HG03469 (cell line): Measurements from ENCODE around the gene ZNF718.
"Not testable (repeated sequence)": the region's sequence is repeated elsewhere in the genome, so short reads cannot be mapped to it uniquely, and the experiment has no call there.

Experiments
- ATAC-seq: cut with Tn5 transposase; IDR thresholded peaks from one replicate; pipeline ENCODE4 v1.9.1; 2021; ENCODE audit warnings: mild to moderate bottlenecking, moderate library complexity, moderate number of reproducible peaks; ENCODE audit not compliant: unreplicated experiment

ZNF718 gene

DNA sequence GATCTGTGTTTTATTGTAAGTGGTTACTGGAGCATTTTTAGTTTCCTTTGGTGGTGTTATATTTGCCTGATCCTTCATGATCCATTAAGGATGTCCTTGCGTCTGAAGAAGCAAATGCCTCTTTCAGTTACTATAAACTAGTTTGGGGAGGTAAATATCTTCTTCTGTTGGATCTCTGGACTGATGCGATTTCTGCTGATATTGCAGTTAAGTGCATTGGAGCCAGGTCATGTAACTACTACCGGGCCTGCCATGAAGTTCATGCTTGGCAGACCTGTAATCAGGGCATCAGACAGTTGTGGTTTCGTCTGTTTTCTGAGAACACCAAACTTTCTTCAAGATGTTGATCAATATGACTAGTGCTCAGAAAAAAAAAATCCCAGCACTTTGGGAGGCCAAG, 22.9 kb downstream of the ZNF718 start:
- no peak for ATAC-seq

DNA sequence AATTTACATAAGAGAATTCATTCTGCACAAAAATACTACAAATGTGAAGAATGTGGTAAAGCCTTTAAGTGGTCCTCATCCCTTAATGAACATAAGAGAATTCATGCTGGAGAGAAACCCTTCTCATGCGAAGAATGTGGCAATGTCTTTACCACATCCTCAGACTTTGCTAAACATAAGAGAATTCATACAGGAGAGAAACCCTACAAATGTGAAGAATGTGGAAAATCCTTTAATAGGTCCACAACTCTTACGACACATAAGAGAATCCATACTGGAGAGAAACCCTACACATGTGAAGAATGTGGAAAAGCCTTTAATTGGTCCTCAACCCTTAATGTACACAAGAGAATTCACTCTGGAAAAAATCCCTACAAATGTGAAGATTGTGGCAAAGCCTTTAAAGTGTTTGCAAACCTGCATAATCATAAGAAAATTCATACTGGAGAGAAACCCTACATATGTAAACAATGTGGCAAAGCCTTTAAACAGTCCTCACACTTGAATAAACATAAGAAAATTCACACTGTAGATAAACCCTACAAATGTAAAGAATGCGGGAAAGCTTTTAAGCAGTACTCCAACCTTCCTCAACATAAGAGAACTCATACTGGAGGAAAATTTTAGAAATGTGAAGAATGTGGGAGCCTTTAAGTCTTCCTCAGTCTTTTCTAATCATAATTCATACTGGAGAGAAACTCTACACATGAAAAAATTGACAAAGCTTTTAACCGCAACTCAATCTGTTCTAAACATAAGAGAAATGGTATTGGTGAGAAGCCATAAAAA, 37.4 kb downstream of the ZNF718 start:
- no peak for ATAC-seq

DNA sequence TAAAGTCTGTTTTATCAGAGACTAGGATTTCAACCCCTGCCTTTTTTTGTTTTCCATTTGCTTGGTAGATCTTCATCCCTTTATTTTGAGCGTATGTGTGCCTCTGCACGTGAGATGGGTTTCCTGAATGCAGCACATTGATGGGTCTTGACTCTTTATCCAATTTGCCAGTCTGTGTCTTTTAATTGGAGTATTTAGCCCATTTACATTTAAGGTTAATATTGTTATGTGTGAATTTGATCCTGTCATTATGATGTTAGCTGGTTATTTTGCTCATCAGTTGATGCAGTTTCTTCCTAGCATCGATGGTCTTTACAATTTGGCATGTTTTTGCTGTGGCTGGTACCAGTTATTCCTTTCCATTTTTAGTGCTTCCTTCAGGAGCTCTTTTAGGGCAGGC, 45.3 kb downstream of the ZNF718 start:
- ATAC-seq: not testable (repeated sequence)

DNA sequence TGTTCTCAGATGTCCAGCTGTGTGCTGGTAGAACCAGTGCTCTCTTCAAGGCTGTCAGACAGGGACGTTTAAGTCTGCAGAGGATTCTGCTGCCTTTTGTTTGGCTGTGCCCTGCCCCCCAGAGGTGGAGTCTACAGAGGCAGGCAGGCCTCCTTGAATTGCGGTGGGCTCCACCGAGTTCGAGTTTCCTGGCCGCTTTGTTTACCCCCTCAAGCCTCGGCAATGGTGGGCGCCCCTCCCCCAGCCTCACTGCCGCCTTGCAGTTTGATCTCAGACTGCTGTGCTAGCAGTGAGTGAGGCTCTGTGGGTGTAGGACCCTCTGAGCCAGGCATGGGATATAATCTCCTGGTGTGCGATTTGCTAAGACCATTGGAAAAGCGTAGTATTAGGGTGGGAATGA, 47.0 kb downstream of the ZNF718 start:
- ATAC-seq: not testable (repeated sequence)

DNA sequence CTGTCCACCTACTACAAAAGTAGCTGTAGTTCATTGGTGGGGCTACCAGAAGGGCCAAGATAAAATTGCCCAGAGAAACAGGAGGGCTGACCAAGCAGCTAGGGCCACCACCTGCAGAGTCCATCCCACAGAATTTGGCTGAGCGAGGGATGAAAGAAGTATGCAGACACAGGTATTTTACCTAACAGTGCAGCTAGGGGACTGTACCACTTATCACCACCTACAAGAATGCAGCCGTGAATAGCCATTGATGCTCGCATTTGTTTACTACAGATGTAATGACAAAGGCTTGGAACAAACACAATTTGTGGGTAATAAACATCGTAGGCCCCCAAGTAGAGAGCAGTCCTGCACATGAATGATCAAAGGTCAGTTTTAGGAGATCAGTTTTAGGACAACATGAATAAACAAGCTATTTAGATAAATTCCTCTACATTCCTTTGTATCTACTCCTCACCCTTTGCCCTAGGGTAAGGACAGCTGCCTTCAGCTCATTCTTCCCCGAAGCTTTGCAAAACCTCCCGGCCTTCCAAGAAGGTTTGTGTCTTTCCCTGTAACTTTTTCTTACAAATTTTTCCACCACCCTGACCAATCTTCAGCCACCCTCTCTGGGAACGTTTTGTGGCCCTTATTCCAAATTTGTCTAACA, 49.5 kb downstream of the ZNF718 start:
- ATAC-seq: no peak

DNA sequence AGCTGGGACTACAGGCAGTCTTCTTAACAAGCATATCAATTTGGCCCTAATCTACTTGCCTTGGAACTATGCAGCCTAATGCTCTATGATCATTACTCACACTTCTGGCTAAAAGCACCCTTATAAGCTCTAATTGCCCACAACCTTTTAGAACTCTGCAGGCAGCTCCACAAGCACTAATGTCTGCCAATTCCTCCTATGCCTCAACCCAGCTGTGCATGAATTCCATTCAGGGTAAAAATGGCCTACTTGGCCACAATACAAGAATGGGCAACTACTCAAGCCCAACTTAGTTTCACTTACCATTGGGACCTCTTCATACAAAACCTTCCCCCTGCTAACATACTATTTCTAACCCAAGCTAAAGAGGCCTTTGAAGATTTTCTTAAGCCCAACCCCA, 51.7 kb downstream of the ZNF718 start:
- no peak for ATAC-seq

DNA sequence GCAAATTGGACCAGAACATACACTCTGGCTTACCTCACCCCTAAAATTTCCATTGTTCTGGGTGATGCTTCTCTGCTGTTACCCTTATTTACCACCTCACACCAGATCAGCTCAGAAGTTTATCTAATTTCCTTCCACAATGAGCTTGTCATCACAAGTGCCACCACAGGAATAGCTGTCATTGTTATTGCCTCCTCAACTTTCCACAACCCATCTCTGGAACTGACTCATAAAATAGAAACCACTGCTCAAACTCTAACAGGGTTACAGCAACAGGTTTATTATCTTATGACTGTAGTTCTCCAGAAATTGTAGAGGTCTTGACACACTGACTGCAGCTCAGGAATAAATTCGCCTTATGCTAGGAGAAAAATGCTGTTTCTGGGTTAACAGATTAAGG, 52.7 kb downstream of the ZNF718 start:
- no peak for ATAC-seq

DNA sequence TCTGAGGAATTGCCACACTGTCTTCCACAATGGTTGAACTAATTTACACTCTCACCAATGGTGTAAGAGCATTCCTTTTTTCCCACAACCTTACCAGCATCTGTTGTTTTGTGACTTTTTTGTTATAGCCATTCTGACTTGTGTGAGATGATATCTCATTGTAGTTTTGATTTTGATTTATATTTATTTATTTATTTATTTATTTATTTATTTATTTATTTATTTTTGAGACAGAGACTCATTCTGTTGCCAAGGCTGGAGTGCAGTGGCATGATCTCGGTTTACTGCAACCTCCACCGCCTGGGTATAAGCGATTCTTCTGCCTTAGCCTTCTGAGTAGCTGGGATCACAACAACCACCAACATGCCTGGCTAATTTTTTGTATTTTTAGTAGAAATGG, 57.9 kb downstream of the ZNF718 start:
- not testable (repeated sequence) for ATAC-seq

DNA sequence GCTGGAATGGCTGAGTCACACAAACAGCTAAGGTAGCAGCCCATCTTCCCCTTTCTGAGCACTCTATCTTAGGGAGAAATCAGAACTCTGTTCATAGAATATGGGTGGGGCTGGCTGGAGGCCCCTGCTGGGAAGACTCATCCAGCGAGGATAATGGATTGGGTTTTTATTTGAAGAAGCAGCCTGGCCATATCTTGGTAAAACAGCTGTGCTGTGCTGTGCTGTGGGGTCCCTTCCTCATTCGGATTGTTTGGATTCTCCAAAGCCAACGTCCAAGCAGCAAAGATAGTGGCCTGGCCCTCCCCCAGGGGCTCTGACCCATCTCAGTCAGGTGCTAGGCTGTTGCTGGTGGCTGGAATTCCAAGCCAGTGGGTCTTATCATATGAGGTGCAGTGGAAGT, 63.8 kb downstream of the ZNF718 start:
- ATAC-seq: no peak

DNA sequence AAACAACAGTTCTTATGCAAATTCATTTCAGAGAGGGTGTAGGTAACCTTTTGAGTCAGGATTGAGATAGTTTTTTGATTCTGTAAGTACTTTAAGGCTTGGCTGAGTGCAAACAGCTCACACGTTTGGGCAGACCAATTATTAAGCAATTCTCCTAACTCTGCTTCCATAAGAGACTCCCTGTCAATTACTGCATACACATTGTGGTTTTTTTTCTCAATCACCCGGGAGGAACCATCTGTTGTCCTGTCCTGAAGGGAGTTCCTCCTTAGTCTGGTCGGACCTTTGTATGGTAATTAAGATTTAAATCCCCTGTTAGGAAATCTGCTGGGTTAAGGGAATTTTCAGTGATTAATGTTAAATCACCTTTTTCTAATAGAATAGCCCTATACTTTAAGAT, 70.9 kb downstream of the ZNF718 start:
- not testable (repeated sequence) for ATAC-seq

DNA sequence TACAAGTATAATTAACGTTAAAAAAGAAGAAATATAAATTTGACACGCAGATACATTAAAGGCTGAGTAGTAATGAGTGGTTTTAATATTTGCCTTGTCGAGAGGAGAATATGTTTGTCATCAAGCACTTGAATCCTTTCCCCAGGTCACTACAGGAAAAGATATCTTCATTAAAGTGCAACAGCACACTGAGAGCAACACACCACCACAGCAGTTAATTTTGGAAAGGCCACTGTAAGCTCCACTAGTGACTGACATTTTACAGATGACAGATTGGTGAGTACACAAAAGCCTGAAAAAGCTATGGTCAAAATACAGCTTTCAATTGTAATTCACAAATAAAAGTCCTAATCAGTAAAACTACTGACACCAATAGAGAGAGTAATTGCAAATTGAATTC, 76.6 kb downstream of the ZNF718 start:
- no peak for ATAC-seq

DNA sequence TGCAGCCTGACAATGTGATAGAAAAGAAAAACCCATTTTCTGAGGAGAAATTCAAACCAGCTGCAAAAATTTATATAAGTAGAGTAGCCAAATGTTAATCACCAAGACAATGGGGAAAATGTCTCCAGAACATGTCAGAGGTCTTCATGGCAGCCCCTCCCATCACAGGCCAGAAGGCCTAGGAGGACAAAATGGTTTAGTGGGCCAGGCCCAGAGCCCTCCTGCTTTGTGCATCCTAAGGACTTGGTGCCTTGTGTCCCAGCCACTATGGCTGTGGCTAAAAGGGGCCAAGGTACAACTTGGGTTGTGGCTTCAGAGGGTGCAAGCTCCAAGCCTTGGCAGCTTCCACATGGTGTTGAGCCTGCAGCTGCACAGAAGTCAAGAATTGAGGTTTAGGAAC, 78.5 kb downstream of the ZNF718 start:
- not testable (repeated sequence) for ATAC-seq

DNA sequence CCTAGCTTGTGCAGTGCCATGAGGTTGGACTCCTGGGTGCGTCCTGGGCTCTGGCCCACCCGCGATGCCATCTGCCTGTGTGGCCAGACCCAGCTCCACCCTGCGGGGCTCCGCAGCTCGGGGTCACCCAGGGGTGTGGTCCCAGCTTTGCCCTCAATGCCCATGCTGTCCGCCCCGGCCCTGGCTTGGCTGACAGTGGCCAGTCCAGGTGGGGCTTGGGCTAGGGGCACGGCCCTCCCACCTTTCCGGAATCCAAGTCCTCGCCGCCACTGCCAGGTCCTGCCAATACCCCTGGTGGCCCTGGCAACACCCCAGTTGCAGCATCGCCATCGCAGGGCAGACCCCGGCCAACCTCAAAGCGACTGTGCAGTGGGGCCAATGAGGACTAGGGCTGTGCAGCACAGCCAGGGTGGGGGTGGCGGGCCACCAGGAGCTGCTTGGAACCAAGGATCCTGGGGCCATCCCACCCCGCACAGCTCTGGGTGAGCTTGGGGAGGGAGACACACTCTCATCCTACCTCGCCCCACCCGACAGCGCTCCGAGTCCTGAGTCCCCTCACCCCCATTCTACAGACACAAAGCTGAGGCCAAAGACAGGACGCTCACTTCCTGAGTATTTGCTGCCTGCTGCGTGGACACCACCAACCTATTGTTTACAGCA, 80.9 kb downstream of the ZNF718 start:
- no peak for ATAC-seq

DNA sequence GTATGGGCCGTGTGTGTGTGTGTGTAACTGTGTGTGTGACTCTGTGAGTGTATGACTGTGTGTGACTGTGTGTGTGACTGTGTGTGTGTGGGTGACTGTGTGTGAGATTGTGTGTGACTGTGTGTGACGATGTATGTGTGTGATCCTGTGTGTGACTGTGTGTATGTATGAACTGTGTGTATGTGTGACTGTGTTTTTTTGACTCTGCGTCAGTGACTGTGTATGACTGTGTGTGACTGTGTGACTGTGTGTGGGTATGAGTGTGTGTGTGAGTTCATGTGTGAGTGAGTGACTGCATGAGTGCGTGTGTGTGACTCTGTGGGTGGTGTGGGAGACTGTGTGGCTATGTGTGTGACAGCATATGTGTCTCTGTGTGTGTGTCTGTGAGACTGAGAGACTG, 81.8 kb downstream of the ZNF718 start:
- ATAC-seq: no peak

DNA sequence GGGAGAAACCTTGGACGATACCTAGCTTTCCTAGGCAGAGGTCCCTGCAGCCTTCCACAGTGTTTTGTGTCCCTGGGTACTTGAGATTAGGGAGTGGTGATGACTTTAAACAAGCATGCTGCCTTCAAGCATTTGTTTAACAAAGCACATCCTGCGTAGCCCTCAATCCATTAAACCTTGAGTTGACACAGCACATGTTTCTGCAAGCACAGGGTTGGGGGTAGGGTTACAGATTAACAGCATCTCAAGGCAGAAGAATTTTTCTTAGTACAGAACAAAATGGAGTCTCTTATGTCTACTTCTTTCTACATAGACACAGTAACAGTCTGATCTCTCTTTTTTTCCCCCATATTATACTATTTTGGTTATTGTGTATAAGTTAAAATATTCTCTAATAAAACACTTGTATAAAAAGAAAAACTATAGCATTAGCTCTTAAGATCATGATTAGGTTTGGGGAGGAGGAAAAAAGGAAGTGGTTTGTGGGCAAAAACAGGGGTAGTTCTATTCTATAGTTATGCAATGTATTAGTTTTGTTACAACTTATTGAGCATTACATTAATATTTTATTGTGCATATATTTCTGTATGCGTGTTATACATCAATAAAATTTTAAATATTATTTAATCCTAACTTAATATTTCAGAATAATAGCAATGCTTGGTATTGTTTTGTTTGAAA, 84.3 kb downstream of the ZNF718 start:
- ATAC-seq: not testable (repeated sequence)

DNA sequence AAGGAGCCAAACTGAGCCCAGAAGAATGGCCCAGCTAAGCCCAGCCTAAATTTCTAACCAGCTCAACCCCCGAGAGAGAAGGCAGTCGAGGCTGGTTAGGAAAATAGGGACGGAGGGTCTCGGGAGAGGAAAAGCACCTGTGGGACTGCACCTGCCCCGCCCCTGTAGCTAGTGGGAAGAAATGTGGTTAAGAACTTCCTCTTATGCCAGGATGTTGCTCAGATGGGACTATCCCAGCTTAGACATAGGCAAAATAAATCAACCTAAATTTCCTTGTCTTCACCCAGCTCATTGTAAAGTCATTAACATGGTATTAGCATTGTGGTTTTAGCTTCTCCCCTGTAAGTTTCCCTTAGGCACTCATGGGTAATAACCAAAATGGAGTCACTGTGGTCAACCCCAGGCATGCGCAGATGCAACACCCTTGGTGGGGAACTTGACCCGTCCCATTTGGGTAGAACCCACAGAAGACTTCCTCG, 86.8 kb downstream of the ZNF718 start:
- ATAC-seq: no peak

DNA sequence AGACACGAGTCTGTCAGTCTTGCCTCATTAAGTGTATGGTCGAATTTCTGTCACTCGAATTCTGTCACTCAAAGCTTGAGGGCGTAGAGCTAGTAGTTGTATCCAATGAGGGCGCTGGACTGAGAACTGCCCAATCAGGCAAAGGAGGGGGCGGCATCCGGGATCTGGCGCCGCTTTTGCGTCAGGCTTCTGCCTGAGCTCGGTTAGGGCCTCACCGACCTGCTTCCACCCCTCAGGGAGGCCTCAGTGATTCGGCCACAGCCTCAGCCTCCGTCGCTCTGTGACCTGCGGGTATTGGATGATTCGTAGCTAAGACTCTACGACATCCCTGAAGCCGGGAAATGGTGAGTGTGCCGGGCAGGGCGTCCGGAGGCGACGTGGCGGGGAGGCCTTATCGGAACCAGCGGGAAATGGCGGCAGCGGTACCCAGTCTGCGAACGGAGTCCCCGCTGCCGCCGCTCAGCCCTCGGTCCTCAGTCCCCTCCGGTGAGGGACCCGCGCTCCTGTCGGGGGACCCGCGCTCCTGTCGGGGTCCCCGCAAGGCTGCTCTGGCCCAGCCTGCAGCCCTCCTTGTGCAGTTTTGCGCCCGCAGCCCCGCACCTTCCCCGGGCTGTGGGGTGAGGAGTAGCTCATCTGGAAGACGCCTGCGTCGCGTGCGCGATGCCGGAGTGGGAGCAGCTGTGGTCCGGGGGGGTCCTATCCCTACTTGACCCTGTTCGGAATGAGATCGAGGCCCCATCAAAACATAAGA, 88.3 kb downstream of the ZNF718 start:
- ATAC-seq: no peak

DNA sequence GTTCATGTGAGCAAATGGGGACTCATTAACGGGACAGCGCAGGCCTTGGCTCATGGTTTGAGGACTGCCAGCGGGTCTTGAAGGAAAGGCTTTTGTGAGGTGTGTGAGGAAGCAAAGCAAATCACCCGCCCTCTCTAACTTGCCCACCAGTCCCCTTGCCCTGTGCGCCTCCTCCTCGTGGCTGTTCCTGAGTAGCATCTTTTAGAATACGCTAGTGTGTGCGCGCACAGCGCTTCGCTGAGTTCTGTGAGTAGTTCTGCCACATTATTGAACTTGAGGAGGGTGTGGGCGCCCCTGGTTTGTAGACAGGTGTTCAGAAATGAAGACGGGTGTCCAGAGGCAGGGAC, 88.9 kb downstream of the ZNF718 start:
- ATAC-seq: not testable (repeated sequence)
